Measurements from ENCODE around the gene GRIA1.

GRIA1 gene

DNA sequence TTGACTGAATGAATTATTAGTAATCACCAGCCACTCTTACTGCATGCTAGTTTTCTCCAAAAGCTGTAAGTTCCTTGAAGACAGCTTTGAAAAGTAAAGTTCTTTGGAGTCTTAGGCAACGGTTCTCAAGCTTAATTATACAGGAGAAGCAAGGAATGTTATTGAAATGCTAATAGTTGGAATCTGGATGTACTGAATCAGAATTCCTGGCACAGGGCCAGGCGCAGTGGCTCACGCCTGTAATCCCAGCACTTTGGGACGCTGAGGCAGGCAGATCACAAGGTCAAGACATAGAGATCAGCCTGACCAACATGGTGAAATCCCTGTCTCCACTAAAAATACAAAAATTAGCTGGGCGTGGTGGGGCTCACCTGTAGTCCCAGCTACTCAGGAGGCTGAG, 33.4 kb downstream of the GRIA1 start:
- TF ChIP-seq, protein P1, sequence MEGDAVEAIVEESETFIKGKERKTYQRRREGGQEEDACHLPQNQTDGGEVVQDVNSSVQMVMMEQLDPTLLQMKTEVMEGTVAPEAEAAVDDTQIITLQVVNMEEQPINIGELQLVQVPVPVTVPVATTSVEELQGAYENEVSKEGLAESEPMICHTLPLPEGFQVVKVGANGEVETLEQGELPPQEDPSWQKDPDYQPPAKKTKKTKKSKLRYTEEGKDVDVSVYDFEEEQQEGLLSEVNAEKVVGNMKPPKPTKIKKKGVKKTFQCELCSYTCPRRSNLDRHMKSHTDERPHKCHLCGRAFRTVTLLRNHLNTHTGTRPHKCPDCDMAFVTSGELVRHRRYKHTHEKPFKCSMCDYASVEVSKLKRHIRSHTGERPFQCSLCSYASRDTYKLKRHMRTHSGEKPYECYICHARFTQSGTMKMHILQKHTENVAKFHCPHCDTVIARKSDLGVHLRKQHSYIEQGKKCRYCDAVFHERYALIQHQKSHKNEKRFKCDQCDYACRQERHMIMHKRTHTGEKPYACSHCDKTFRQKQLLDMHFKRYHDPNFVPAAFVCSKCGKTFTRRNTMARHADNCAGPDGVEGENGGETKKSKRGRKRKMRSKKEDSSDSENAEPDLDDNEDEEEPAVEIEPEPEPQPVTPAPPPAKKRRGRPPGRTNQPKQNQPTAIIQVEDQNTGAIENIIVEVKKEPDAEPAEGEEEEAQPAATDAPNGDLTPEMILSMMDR (IDR thresholded peaks at IDR 0.05; ENCODE audit: borderline replicate concordance, insufficient read depth, low read depth, low read length), result no peak
- H3K4me3 ChIP-seq (ENCODE audit: low read depth, low read length), result no peak overlapping the region

DNA sequence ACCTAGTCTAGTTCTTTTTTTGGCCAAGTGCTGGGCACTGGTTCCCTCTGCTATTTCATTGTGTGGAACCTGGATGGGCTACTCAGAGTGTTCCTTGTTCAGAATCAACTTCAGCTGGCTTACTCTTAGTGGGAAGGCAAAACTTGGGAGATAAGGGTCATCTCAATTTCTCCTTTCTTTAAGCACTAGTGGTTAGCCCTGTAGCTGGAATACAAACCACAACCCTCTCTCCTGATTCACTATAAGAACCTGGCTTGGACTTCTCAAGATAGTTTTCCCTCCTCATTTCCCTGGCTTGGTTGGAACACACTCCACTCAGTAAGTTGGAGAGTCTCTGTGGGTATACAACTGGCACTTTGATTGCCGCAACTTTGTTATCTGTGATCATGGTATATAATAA, 35.1 kb downstream of the GRIA1 start:
- TF ChIP-seq, protein P1 (IDR thresholded peaks at IDR 0.05; ENCODE audit: borderline replicate concordance, insufficient read depth, low read depth, low read length), result no peak
- H3K4me3 ChIP-seq (ENCODE audit: low read depth, low read length), result no peak overlapping the region

DNA sequence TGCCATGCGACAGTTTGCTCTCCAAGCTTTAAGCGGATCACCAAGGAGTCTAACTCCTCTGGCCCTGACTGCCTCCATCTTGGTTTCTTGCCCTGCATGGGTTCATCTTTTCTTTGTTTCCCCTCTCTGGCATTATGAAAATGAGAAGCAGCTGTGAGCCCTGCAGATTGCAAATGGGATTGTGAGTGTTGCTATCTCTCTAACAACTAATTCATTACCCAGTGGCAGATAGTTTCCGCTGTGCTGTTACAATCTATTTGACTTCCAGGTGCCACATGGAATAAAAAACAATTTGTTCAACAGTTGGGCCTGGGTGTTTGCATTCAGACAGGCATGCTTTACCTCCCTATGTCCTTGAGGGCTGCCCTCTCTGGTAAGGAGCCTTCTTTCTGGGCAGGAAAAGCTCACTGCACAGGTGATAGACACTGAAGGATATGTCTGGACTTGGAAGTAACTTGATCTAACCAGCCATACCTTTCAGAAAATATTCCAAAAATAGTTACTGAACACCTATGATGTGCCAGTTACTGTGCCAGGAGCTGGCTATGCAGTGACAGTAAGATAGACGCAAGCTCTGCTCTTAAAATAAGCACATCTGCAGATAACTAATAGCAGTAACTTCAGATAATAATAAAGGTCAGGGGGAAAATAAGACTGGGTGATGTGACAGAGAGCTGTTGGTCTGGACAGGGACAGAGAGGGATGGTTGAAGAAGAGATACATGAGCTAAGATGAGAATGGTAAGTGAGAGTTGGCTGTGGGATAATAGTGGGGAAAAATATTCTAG, 40.1 kb downstream of the GRIA1 start:
- TF ChIP-seq, protein P1 (IDR thresholded peaks at IDR 0.05; ENCODE audit: borderline replicate concordance, insufficient read depth, low read depth, low read length), result no peak
- H3K4me3 ChIP-seq (ENCODE audit: low read depth, low read length), result no peak overlapping the region

DNA sequence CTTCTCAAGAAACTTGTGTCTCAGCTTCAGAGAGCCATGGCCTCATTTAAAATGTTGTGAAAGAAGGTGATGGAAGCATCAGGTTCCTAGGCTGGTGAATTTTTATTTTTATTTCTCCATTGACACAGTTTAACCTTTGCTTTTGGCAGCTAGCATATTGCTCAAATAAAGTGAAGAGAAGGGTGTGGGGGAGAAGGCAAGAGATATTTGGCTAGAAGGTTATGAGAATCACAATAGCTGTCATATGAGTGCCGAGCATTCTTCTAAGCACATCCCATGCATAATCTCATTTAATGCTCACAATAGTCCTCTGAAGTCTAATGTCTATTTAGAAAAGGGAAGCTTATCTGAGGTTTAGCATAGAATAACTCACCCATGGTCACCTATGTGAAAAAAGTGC, 43.1 kb downstream of the GRIA1 start:
- TF ChIP-seq, protein P1 (IDR thresholded peaks at IDR 0.05; ENCODE audit: borderline replicate concordance, insufficient read depth, low read depth, low read length), result no peak

DNA sequence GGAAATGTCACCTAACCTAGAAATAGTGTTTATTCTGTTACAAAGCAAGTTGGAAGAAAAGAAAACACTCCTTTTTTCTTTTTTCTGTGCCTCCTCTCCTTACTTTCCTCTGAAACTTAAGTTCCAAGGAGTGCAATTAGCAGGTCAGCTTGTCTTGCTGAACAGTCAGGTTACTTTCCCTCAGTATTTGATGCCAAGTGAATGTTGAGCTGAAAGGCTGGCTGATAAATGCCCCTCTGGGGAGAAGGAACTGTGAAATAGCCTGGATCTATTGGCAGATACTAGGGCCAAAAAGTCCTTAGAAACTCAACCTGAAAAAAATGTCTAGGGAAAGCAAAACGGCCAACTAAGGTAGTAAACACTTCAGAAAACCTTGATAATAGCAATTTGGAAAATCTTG, 43.6 kb downstream of the GRIA1 start:
- TF ChIP-seq, protein P1 (IDR thresholded peaks at IDR 0.05; ENCODE audit: borderline replicate concordance, insufficient read depth, low read depth, low read length), result no peak
- no peak overlapping the region for H3K4me3 ChIP-seq (ENCODE audit: low read depth, low read length)

More for the DNA sequence above, 43.1 kb downstream of the GRIA1 start:
- no peak overlapping the region for H3K4me3 ChIP-seq (ENCODE audit: low read depth, low read length)

DNA sequence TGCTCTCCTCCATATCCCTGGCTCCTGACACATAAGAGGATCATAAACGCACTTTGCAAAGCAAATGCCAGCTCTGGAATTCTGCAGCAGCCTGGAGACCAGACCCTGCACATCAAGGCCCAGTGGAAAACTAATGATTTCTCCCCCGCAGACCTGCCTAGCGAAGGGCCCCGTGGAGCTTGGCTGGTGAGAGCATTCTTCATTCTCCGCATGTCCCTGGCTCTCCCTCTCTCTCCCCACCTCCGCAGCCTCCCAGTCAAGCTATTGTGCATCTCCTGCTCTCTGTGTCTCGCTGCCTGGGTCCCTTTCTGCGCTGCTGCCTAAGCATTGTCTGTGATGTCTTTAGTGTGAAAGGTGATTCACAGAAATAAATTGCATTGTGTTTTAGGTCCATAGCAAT, 46.7 kb downstream of the GRIA1 start:
- H3K4me3 ChIP-seq (ENCODE audit: low read depth, low read length), result no peak overlapping the region
- TF ChIP-seq, protein P1 (IDR thresholded peaks at IDR 0.05; ENCODE audit: borderline replicate concordance, insufficient read depth, low read depth, low read length), result no peak

DNA sequence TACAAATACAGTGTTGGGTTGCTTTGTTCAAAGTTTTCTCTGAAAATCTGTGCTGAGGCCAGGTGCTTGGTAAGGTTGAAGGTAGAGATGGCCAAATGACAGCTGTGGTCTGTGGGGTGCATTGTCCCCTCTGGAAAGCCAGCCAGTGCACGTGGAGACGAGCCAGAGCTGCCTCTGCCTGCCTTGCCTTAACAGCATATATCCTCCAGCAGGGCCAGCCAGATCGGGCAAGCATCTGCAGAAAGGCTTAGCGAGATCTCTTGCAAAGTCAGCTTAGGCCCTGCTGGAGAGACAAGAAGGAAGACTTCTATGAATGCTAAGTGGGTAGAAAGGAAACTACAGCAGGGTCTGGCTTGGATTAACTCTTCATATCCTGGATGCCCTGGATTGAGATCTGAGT, 49.5 kb downstream of the GRIA1 start:
- TF ChIP-seq, protein P1 (IDR thresholded peaks at IDR 0.05; ENCODE audit: borderline replicate concordance, insufficient read depth, low read depth, low read length), result no peak
- H3K4me3 ChIP-seq (ENCODE audit: low read depth, low read length), result no peak overlapping the region
